Progenitor cell of endocrine pancreas (in vitro differentiated cells): ENCODE results near the gene DDX5. TPM values are rescaled to one million over a fixed set of nuclear protein-coding genes. Genes with fewer than 3 reads are reported as not detected.
"Not testable (repeated sequence)": the region's sequence is repeated elsewhere in the genome, so short reads cannot be mapped to it uniquely, and the experiment has no call there.

Experiments used
- DNase-seq: peaks from one replicate; pipeline ENCODE4 v3.0.0; 2021; ENCODE audit warnings: low spot score; ENCODE audit not compliant: unreplicated experiment
- H3K27ac Mint-ChIP-seq: 2 replicates; pipeline ENCODE4 v1.8.0; 2021; ENCODE audit warnings: mild to moderate bottlenecking, moderate library complexity, mixed read lengths
- H3K27me3 Mint-ChIP-seq: 2 replicates; pipeline ENCODE4 v1.8.0; 2021; ENCODE audit warnings: mixed read lengths
- H3K36me3 Mint-ChIP-seq: 2 replicates; pipeline ENCODE4 v1.8.0; 2022; ENCODE audit warnings: mixed read lengths; ENCODE audit not compliant: insufficient read depth
- H3K4me1 Mint-ChIP-seq: 2 replicates; pipeline ENCODE4 v1.8.0; 2021; ENCODE audit warnings: low read depth, mixed read lengths
- H3K4me3 Mint-ChIP-seq: 2 replicates; pipeline ENCODE4 v1.8.0; 2021; ENCODE audit warnings: low read depth, mild to moderate bottlenecking, moderate library complexity, mixed read lengths
- H3K9me3 Mint-ChIP-seq: 2 replicates; pipeline ENCODE4 v1.8.0; 2021; ENCODE audit warnings: low read depth, mixed read lengths
- CTCF ChIP-seq: fragments of 200-600 bp; sonication (generic); IDR thresholded peaks from one replicate; pipeline ENCODE4 v1.5.0; 2021; ENCODE audit warnings: antibody characterized with exemption, mild to moderate bottlenecking; ENCODE audit not compliant: unreplicated experiment
- total RNA-seq: library from RNA; stranded (reverse); gene quantifications from 2 replicates; pipeline ENCODE4 v1.2.1, GENCODE V29; 2021

The DDX5 gene
- total RNA-seq, 1 donor from 2014 or later: 925 TPM

DNA sequence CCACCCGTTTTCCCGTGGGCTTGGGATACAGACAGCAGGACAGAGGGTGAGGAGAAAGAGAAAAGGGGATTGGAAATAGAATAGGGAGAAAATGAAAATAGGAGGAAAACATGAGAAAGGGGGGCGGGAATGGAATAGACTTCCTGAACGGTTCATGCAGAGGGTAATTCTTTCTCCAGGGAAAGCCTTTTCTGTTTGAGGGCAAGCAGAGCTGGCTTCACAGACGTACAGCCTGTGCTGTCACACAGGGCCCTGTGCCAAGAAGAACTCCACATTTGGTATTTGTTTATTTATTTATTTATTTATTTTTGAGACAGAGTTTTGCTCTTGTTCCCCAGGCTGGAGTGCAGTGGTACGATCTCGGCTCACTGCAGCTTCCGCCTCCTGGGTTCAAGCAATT, 45.1 kb downstream of the DDX5 start:
- no peak overlapping the region for H3K4me3 Mint-ChIP-seq
- TF ChIP-seq CTCF: no peak
- no peaks in the 10 kb centered on the region for H3K4me1 Mint-ChIP-seq
- no peaks in the 10 kb centered on the region for H3K27me3 Mint-ChIP-seq
- H3K9me3 Mint-ChIP-seq: no peaks in the 10 kb centered on the region
- no peaks in the 10 kb centered on the region for H3K36me3 Mint-ChIP-seq
- no peak for DNase-seq
- H3K27ac Mint-ChIP-seq: no peak overlapping the region

DNA sequence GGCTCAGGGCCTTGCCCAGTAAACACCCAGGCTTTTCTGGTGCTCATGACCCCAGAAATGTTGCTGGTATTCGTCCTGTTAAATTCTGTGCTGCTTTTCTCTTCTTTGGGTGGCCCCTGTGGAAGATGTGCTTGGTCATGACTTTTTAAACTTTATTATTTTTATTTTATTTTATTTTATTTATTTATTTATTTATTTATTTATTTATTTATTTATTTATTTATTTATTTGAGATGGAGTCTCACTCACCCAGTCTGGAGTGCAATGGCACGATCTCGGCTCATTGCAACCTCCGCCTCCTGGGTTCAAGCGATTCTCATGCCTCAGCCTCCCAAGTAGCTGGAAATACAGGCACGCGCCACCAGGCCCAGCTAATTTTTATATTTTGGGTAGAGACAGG, 46.3 kb downstream of the DDX5 start:
- not testable (repeated sequence) for H3K36me3 Mint-ChIP-seq, H3K27ac Mint-ChIP-seq, H3K9me3 Mint-ChIP-seq, H3K4me1 Mint-ChIP-seq, H3K4me3 Mint-ChIP-seq, H3K27me3 Mint-ChIP-seq, DNase-seq

DNA sequence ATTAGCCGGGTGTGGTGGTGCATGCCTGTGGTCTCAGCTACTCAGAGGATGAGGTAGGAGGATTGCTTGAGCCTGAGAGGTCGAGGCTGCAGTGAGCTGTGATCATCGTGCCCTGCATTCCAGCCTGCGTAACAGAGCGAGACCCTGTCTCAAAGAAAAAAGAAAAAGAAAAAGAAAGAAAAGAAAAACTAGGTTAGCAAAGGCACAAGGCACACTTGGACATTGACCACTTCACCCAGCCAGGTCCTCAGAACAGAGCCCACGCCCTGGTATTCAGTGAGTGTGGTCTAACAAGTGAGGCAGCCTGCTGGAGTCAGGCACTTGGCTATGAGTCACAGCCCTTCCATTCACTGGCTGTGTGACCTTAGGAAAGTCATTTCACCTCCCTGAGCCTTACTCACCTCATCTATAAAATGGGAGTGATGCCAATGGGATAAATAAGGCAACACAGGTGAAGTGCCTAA, 46.8 kb downstream of the DDX5 start:
- Mint-ChIP-seq H3K27ac (no peak overlapping the region), H3K9me3 (no peaks in the 10 kb centered on the region), H3K4me3 (no peak overlapping the region), H3K36me3 (no peaks in the 10 kb centered on the region), H3K4me1 (no peaks in the 10 kb centered on the region), H3K27me3 (no peaks in the 10 kb centered on the region)
- no peak for TF ChIP-seq CTCF
- no peak for DNase-seq

- no peaks in the 10 kb centered on the region for H3K4me1 Mint-ChIP-seq
- no peak overlapping the region for H3K27ac Mint-ChIP-seq
- H3K36me3 Mint-ChIP-seq: no peaks in the 10 kb centered on the region
- no peaks in the 10 kb centered on the region for H3K27me3 Mint-ChIP-seq
- no peak for TF ChIP-seq CTCF
- no peak overlapping the region for H3K4me3 Mint-ChIP-seq
- no peak for DNase-seq
- no peaks in the 10 kb centered on the region for H3K9me3 Mint-ChIP-seq
Measured at GRCh38 chr17:64458756-64459155, 47.3 kb downstream of the DDX5 start.

- H3K36me3 Mint-ChIP-seq: no peaks in the 10 kb centered on the region
- H3K4me3 Mint-ChIP-seq: no peak overlapping the region
- no peak for DNase-seq
- no peaks in the 10 kb centered on the region for H3K27me3 Mint-ChIP-seq
- no peak for TF ChIP-seq CTCF
- H3K27ac Mint-ChIP-seq: no peak overlapping the region
- no peaks in the 10 kb centered on the region for H3K4me1 Mint-ChIP-seq
- no peaks in the 10 kb centered on the region for H3K9me3 Mint-ChIP-seq
Measured at GRCh38 chr17:64457156-64457555, 48.9 kb downstream of the DDX5 start.

DNA sequence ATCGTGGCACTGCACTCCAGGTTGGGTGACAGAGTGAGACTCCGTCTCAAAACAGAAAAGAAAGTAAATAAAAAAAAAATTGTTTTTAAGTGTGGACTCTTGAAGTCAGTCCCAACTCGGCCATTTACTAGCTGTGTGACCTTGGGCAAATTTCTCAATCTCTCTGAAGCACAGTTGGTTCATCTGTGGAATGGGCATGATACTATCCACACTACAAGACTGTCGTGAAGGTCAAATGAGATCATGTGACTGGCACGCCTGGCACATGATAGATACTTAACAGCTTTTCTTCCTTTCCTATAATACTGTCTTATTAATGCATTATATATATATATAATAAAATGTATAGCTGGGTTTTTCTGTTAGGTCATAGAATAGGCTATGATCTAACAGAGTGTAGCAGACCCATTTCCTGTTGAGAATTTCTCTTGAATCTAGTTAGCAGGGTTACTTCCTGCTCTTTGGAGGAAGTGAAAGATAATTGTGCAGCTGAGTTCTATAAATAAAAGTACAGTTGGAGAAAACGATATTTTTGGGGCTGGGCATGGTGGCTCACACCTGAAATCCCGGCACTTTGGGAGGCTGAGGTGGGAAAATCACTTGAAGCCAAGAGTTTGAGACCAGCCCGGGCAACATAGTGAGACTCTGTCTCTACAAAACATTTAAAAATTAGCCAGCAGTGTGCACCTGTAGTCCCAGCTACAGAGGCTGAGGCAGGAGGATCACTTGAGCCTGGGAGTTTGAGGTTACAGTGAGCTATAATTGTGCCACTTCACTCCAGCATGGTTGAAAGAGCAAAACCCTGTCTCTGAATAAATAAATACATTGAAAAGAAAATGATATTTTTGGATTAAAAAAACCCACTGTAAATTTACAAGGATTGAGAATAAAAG, 49.9 kb downstream of the DDX5 start:
- H3K9me3 Mint-ChIP-seq: no peaks in the 10 kb centered on the region
- no peaks in the 10 kb centered on the region for H3K27me3 Mint-ChIP-seq
- no peak for DNase-seq
- H3K4me1 Mint-ChIP-seq: no peaks in the 10 kb centered on the region
- no peak overlapping the region for H3K4me3 Mint-ChIP-seq
- H3K27ac Mint-ChIP-seq: no peak overlapping the region
- no peaks in the 10 kb centered on the region for H3K36me3 Mint-ChIP-seq
- TF ChIP-seq CTCF: no peak
